ENCODE data around the gene GRIK4.
A peak's percentile ranks its signal among the peaks of the same experiment; 100 is the strongest.

GRIK4 gene

GRCh38 chr11:120632579-120632978 is 121.0 kb downstream of the GRIK4 start:
- Histone ChIP-seq H3K27ac (ENCODE audit: low read depth, low read length) (no peak overlapping the region), H3K27me3 (ENCODE audit: insufficient read depth, low read length) (no peaks in the 10 kb centered on the region), H3K4me3 (ENCODE audit: low read length) (no peak overlapping the region), H3K9ac (ENCODE audit: low read depth, low read length) (no peak overlapping the region), H3K9me3 (ENCODE audit: insufficient read depth, low read depth, low read length) (no peaks in the 10 kb centered on the region), H3K36me3 (ENCODE audit: insufficient read depth, low read length) (no peaks in the 10 kb centered on the region), H3K4me1 (ENCODE audit: insufficient read depth, low read length) (peaks cover 5% of the 10 kb centered on the region)
- WGBS, result 88% methylated on average over 3 of the region's 3 CpGs

GRCh38 chr11:120633616-120634393 is 122.3 kb downstream of the GRIK4 start:
- Histone ChIP-seq H3K27me3 (ENCODE audit: insufficient read depth, low read length) (no peaks in the 10 kb centered on the region), H3K9me3 (ENCODE audit: insufficient read depth, low read depth, low read length) (no peaks in the 10 kb centered on the region), H3K4me3 (ENCODE audit: low read length) (no peak overlapping the region), H3K27ac (ENCODE audit: low read depth, low read length) (no peak overlapping the region), H3K4me1 (ENCODE audit: insufficient read depth, low read length) (peaks cover 5% of the 10 kb centered on the region), H3K36me3 (ENCODE audit: insufficient read depth, low read length) (no peaks in the 10 kb centered on the region), H3K9ac (ENCODE audit: low read depth, low read length) (no peak overlapping the region)
- WGBS, result 69% methylated on average over 15 of the region's 15 CpGs

- Histone ChIP-seq H3K9me3 (ENCODE audit: insufficient read depth, low read depth, low read length) (no peaks in the 10 kb centered on the region), H3K4me1 (ENCODE audit: insufficient read depth, low read length) (peaks cover 5% of the 10 kb centered on the region), H3K27me3 (ENCODE audit: insufficient read depth, low read length) (0 out of 2 replicates have a peak, but pooled peaks cover 5% of the 10 kb centered on the region), H3K36me3 (ENCODE audit: insufficient read depth, low read length) (no peaks in the 10 kb centered on the region), H3K9ac (ENCODE audit: low read depth, low read length) (no peak overlapping the region), H3K4me3 (ENCODE audit: low read length) (no peak overlapping the region), H3K27ac (ENCODE audit: low read depth, low read length) (no peak overlapping the region)
- 90% methylated on average over 13 of the region's 13 CpGs for WGBS
Measured at GRCh38 chr11:120634706-120635105, 123.2 kb downstream of the GRIK4 start.

DNA sequence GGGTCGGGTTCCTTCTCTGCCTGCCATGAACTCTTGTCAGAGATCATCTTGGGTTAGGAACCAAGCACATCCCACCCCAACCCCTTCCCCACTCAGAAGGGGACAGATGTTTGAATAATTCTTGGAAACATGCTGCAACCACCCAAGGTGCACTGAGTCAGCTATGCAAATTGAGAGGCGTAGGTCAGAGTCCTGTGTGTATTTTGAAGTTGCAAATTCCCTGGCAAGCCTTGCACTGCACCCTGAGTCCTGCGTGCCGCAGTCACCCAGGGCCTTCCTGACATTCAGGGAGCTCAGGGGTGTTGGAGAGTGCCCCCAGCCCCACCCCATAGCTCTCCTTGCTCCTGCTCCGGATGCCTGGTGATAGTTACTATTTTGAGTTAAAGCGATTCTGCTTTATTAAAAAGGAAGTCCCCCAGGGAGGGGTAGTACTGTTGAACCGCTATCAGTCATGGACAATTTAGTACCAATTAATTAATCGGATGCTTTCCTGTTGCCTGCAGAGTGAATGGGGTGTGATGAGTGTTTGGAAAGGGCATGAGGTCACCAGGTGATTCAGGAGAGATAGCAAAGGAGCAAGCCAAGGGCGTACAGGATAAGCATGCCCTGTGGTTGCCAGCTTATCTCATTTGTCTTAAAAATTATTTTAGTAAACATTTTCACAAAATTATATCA is 123.7 kb downstream of the GRIK4 start:
- WGBS, result 77% methylated on average over 9 of the region's 9 CpGs
- H3K9me3 ChIP-seq (ENCODE audit: insufficient read depth, low read depth, low read length), result no peaks in the 10 kb centered on the region
- H3K27me3 ChIP-seq (ENCODE audit: insufficient read depth, low read length), result peaks cover 10% of the 10 kb centered on the region; the same call in 1 of the 2 replicates

DNA sequence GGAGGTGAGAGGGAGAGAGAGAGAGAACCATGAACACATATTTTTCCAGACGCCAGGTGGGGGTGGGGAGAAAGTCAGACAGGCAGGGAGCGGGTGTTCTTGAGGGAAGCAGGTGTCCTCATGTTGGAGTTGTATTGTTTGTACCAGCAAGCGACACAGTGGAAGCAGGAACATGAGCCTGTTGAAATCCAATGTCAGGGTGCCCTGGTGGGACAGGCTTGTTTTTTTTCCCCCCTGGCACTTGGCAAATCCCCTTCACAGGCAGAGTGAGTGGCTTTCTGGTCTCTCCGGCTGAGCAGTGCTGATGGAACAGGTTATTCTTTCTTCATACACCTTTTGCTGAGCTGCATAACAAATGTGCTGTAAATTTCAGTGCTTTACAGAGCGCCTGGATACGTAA is 125.6 kb downstream of the GRIK4 start:
- Histone ChIP-seq H3K9me3 (ENCODE audit: insufficient read depth, low read depth, low read length) (no peaks in the 10 kb centered on the region), H3K36me3 (ENCODE audit: insufficient read depth, low read length) (no peaks in the 10 kb centered on the region), H3K4me3 (ENCODE audit: low read length) (no peak overlapping the region), H3K9ac (ENCODE audit: low read depth, low read length) (no peak overlapping the region), H3K27ac (ENCODE audit: low read depth, low read length) (no peak overlapping the region), H3K4me1 (ENCODE audit: insufficient read depth, low read length) (peaks cover 5% of the 10 kb centered on the region), H3K27me3 (ENCODE audit: insufficient read depth, low read length) (peaks cover 19% of the 10 kb centered on the region)
- 85% methylated on average over 6 of the region's 6 CpGs for WGBS

More for the DNA sequence above, 123.7 kb downstream of the GRIK4 start:
- Histone ChIP-seq H3K9ac (ENCODE audit: low read depth, low read length) (no peak overlapping the region), H3K27ac (ENCODE audit: low read depth, low read length) (no peak overlapping the region), H3K4me3 (ENCODE audit: low read length) (no peak overlapping the region), H3K36me3 (ENCODE audit: insufficient read depth, low read length) (no peaks in the 10 kb centered on the region), H3K4me1 (ENCODE audit: insufficient read depth, low read length) (peaks cover 5% of the 10 kb centered on the region)

- Histone ChIP-seq H3K9ac (ENCODE audit: low read depth, low read length) (no peak overlapping the region), H3K4me1 (ENCODE audit: insufficient read depth, low read length) (peaks cover 20% of the 10 kb centered on the region), H3K27me3 (ENCODE audit: insufficient read depth, low read length) (peaks cover 71% of the 10 kb centered on the region), H3K4me3 (ENCODE audit: low read length) (no peak overlapping the region), H3K9me3 (ENCODE audit: insufficient read depth, low read depth, low read length) (no peaks in the 10 kb centered on the region), H3K27ac (ENCODE audit: low read depth, low read length) (no peak overlapping the region), H3K36me3 (ENCODE audit: insufficient read depth, low read length) (no peaks in the 10 kb centered on the region)
- WGBS, result 94% methylated on average over 10 of the region's 10 CpGs
Measured at GRCh38 chr11:120642196-120642894, 130.8 kb downstream of the GRIK4 start.

GRCh38 chr11:120643284-120643683 is 131.7 kb downstream of the GRIK4 start:
- no peak overlapping the region for H3K4me3 ChIP-seq (ENCODE audit: low read length)
- no peaks in the 10 kb centered on the region for H3K9me3 ChIP-seq (ENCODE audit: insufficient read depth, low read depth, low read length)
- H3K36me3 ChIP-seq (ENCODE audit: insufficient read depth, low read length), result no peaks in the 10 kb centered on the region
- H3K4me1 ChIP-seq (ENCODE audit: insufficient read depth, low read length), result peaks cover 20% of the 10 kb centered on the region
- peaks cover 81% of the 10 kb centered on the region for H3K27me3 ChIP-seq (ENCODE audit: insufficient read depth, low read length)
- no peak overlapping the region for H3K27ac ChIP-seq (ENCODE audit: low read depth, low read length)
- 80% methylated on average over 6 of the region's 6 CpGs for WGBS
- H3K9ac ChIP-seq (ENCODE audit: low read depth, low read length), result no peak overlapping the region

- peaks cover 20% of the 10 kb centered on the region for H3K4me1 ChIP-seq (ENCODE audit: insufficient read depth, low read length)
- no peaks in the 10 kb centered on the region for H3K9me3 ChIP-seq (ENCODE audit: insufficient read depth, low read depth, low read length)
- peaks cover 91% of the 10 kb centered on the region for H3K27me3 ChIP-seq (ENCODE audit: insufficient read depth, low read length)
- under 1% methylated on average over 12 of the region's 12 CpGs for WGBS
- no peaks in the 10 kb centered on the region for H3K36me3 ChIP-seq (ENCODE audit: insufficient read depth, low read length)
- H3K9ac ChIP-seq (ENCODE audit: low read depth, low read length), result no peak overlapping the region
- H3K27ac ChIP-seq (ENCODE audit: low read depth, low read length), result no peak overlapping the region
- H3K4me3 ChIP-seq (ENCODE audit: low read length), result peak overlapping the region; percentile 23
Measured at GRCh38 chr11:120645639-120646038, 134.1 kb downstream of the GRIK4 start.

GRCh38 chr11:120646206-120646605 is 134.7 kb downstream of the GRIK4 start:
- H3K9me3 ChIP-seq (ENCODE audit: insufficient read depth, low read depth, low read length), result no peaks in the 10 kb centered on the region
- H3K4me3 ChIP-seq (ENCODE audit: low read length), result peak overlapping the region; percentile 14; the same call in 1 of the 2 replicates
- H3K9ac ChIP-seq (ENCODE audit: low read depth, low read length), result no peak overlapping the region
- H3K27me3 ChIP-seq (ENCODE audit: insufficient read depth, low read length), result peaks cover 96% of the 10 kb centered on the region
- 13% methylated on average over 3 of the region's 3 CpGs for WGBS
- H3K36me3 ChIP-seq (ENCODE audit: insufficient read depth, low read length), result no peaks in the 10 kb centered on the region
- peaks cover 20% of the 10 kb centered on the region for H3K4me1 ChIP-seq (ENCODE audit: insufficient read depth, low read length)
- no peak overlapping the region for H3K27ac ChIP-seq (ENCODE audit: low read depth, low read length)

DNA sequence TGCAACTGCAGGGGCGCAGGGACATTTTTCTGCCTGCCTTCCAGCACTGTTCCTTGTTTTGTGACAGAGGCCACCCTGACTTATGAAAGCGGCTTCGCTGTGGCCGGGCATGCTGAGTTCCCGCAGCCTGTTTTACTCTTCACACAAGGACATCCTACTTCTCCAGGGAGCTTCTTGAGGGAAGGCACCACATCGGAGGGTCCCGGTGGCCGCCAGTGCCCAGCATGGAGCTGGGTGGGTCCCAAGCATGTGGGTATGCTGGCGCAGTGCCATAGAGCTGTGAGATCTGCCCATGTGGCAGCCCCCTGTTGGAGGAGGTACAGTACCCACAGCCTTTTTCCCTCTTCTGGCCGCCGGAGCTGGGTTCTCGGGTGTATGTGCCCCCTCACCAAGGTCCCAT is 136.1 kb downstream of the GRIK4 start:
- Histone ChIP-seq H3K4me1 (ENCODE audit: insufficient read depth, low read length) (peaks cover 20% of the 10 kb centered on the region), H3K27ac (ENCODE audit: low read depth, low read length) (no peak overlapping the region), H3K36me3 (ENCODE audit: insufficient read depth, low read length) (no peaks in the 10 kb centered on the region), H3K9ac (ENCODE audit: low read depth, low read length) (no peak overlapping the region), H3K4me3 (ENCODE audit: low read length) (no peak overlapping the region), H3K27me3 (ENCODE audit: insufficient read depth, low read length) (peaks cover 100% of the 10 kb centered on the region), H3K9me3 (ENCODE audit: insufficient read depth, low read depth, low read length) (no peaks in the 10 kb centered on the region)
- WGBS, result 82% methylated on average over 12 of the region's 12 CpGs

DNA sequence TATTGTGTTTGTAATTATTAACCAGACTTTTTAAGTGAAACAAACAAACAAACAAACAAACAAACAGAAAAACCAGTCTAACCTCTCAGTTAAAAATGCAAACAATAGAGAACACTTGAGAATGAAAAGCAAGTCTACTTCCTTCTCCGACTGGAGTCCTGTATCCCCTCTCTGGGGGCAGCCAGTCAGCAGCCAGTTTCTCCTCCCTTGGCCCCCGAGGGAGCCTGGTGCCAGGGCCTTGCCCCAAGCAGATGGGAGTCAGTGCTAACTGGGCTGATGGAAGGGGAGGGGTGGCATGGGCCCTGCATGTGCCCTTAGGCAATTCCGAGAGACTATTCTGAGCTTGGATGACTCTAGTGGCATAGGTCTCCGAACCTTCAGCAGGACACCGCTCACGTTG is 137.2 kb downstream of the GRIK4 start:
- Histone ChIP-seq H3K9ac (ENCODE audit: low read depth, low read length) (no peak overlapping the region), H3K27me3 (ENCODE audit: insufficient read depth, low read length) (peaks cover 90% of the 10 kb centered on the region), H3K9me3 (ENCODE audit: insufficient read depth, low read depth, low read length) (no peaks in the 10 kb centered on the region), H3K4me3 (ENCODE audit: low read length) (no peak overlapping the region), H3K27ac (ENCODE audit: low read depth, low read length) (no peak overlapping the region), H3K4me1 (ENCODE audit: insufficient read depth, low read length) (peaks cover 20% of the 10 kb centered on the region), H3K36me3 (ENCODE audit: insufficient read depth, low read length) (no peaks in the 10 kb centered on the region)
- 81% methylated on average over 6 of the region's 6 CpGs for WGBS

All from HUES64 (cell line).